ENCODE measurements around the gene GARIN1A.

GARIN1A gene

GRCh38 chr7:128693373-128694015, 21.4 kb downstream of the GARIN1A start:
- no peak overlapping the region for H3K4me3 ChIP-seq (ENCODE audit: low read depth, low read length)
- TF ChIP-seq, protein P1, sequence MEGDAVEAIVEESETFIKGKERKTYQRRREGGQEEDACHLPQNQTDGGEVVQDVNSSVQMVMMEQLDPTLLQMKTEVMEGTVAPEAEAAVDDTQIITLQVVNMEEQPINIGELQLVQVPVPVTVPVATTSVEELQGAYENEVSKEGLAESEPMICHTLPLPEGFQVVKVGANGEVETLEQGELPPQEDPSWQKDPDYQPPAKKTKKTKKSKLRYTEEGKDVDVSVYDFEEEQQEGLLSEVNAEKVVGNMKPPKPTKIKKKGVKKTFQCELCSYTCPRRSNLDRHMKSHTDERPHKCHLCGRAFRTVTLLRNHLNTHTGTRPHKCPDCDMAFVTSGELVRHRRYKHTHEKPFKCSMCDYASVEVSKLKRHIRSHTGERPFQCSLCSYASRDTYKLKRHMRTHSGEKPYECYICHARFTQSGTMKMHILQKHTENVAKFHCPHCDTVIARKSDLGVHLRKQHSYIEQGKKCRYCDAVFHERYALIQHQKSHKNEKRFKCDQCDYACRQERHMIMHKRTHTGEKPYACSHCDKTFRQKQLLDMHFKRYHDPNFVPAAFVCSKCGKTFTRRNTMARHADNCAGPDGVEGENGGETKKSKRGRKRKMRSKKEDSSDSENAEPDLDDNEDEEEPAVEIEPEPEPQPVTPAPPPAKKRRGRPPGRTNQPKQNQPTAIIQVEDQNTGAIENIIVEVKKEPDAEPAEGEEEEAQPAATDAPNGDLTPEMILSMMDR (IDR thresholded peaks at IDR 0.05; ENCODE audit: borderline replicate concordance, insufficient read depth, low read depth, low read length): no peak

DNA sequence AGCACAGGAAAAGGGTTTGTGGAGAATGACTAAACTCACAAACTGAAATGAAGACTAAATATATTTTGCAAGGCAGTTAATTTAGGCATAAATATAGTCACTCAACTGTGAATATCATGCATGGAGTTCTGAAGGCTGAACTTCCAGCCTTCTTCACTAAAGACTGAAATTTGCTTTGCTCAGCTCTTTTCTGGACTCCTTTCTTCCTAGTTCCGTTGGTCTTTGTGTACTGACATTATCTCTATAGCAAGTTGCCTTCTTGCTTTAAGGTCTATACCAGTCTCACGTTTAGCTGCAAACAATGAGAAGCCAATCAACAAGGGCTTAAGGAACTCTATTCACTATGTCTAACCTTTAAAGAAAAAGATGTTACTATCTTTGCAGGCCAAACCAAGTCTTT, 22.6 kb downstream of the GARIN1A start:
- no peak overlapping the region for H3K4me3 ChIP-seq (ENCODE audit: low read depth, low read length)
- TF ChIP-seq, protein P1 (IDR thresholded peaks at IDR 0.05; ENCODE audit: borderline replicate concordance, insufficient read depth, low read depth, low read length): no peak

- peak overlapping the region; percentile 31 for H3K4me3 ChIP-seq (ENCODE audit: low read depth, low read length)
- TF ChIP-seq, protein P1 (IDR thresholded peaks at IDR 0.05; ENCODE audit: borderline replicate concordance, insufficient read depth, low read depth, low read length): peak; percentile 44; the same call in 1 of the 2 replicates
Measured at GRCh38 chr7:128697302-128697905, 25.3 kb downstream of the GARIN1A start.

- TF ChIP-seq, protein P1 (IDR thresholded peaks at IDR 0.05; ENCODE audit: borderline replicate concordance, insufficient read depth, low read depth, low read length): no peak
- H3K4me3 ChIP-seq (ENCODE audit: low read depth, low read length): no peak overlapping the region
Measured at GRCh38 chr7:128699196-128699712, 27.2 kb downstream of the GARIN1A start.

DNA sequence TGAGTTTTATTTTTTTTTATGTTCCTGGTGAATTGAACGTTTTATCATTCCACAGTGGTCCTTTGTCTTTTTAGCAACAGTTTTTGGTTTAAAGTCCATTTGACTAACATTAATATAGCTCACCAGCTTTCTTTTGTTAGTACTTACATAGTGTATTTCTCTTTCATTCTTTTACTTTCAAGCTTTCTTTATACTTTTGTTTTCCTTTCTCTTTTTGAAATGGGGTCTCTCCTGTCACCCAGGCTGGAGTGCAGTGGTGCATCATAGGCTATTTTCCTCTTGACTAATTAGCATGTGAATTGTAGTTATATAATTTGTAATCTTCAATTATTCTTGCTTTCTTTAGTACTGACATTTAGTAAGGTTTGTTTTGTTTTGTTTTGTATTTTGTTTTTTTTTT, 27.8 kb downstream of the GARIN1A start:
- no peak overlapping the region for H3K4me3 ChIP-seq (ENCODE audit: low read depth, low read length)
- TF ChIP-seq, protein P1 (IDR thresholded peaks at IDR 0.05; ENCODE audit: borderline replicate concordance, insufficient read depth, low read depth, low read length): no peak

GRCh38 chr7:128701062-128701785, 29.1 kb downstream of the GARIN1A start:
- TF ChIP-seq, protein P1 (IDR thresholded peaks at IDR 0.05; ENCODE audit: borderline replicate concordance, insufficient read depth, low read depth, low read length): no peak
- no peak overlapping the region for H3K4me3 ChIP-seq (ENCODE audit: low read depth, low read length)

All from GM12875 (cell line).